NCI-H2029 (cell line): Measurements from ENCODE around the gene TRIML2.
"Not testable (repeated sequence)": the region's sequence is repeated elsewhere in the genome, so short reads cannot be mapped to it uniquely, and the experiment has no call there.

Experiments
- DNase-seq: peaks from one replicate; lab custom pipeline; 2025; lab: John Stamatoyannopoulos, UW

Gene TRIML2

DNA sequence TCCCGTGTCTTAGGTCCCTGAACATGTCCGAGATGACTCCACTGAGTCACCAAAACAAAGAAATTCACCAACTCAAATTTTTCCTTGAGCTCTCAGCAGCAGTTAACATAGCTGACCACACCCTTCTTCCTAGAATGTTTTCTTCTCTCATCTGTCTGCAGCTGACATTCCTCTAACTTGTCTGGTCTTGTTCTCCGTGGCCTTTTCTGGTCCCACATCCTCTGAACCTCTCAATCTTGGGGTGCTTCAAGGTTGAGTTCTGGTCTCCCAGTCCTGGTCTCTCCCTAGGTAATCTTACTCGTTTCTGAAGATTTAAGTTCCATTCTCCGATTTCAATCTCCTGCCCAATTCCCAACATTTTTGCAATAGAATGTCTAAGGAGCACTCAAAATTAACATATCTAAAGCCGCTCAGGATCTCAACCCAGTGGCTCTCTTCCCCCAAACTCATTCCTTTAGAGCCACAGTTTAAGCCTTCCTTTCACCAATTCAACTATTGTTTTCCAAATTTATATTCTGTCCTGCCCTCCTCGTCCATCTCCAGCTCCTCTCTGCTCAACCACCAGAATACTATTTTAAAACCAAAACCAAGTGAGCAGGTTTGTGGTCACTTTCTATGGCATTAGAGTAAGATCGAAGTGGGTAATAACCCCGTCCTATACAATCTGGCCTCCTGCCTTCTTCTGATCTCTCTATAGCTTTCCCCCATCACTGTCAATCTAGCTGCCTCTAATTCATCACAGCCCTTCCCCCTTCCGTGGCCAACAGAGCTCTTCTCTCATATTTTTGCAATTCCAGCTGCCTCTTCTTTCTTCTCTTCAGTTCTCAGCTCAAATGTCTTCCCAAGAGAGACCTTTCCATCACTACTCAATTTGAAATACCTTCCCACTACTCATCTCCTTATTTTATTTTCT, 1.2 kb downstream of the TRIML2 start:
- no peak for DNase-seq

DNA sequence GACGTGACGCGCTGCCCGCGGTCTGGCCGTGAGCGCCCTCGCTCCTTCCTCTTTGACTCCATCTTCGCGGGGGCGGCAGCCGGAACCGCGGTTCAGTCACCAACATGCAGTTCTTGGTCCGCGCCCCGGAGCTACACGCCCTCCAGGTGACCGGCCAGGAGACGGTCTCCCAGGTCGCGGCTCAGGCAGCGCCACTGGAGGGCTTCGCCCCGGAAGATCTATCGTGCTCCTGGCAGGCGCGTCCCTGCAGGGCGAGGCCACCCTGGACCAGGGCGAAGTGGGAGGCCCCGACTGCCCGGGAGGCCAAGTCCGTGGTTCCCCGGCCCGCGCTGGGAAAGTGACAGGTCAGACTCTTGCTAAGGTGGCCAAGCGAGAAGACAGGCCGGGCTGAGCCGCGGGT, 2.9 kb downstream of the TRIML2 start:
- DNase-seq: no peak

GRCh38 chr4:188092824-188093223, 16.6 kb downstream of the TRIML2 start:
- DNase-seq: no peak

GRCh38 chr4:188086858-188087257, 22.5 kb downstream of the TRIML2 start:
- no peak for DNase-seq

DNA sequence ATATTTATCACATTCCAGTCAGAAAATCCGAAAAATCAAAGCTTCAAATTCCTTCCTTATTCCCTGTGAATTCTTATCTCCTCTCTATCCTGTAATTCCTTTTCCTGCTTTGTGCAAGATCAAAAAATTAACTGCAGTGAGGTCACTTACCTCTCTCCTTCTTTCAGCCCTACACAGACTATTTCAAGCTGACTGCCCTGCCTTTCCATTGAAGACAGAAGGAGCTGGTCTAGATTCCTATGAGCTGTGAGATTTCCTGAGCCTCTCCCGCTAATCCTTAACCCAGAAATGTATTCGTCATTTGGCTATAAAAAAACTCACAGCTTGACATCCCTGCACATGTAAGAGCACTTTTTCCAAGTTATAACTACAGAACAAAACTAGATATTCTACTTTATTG, 26.6 kb downstream of the TRIML2 start:
- DNase-seq: no peak

GRCh38 chr4:188078116-188078515, 31.3 kb downstream of the TRIML2 start:
- no peak for DNase-seq

GRCh38 chr4:188076169-188076568, 33.2 kb downstream of the TRIML2 start:
- no peak for DNase-seq

DNA sequence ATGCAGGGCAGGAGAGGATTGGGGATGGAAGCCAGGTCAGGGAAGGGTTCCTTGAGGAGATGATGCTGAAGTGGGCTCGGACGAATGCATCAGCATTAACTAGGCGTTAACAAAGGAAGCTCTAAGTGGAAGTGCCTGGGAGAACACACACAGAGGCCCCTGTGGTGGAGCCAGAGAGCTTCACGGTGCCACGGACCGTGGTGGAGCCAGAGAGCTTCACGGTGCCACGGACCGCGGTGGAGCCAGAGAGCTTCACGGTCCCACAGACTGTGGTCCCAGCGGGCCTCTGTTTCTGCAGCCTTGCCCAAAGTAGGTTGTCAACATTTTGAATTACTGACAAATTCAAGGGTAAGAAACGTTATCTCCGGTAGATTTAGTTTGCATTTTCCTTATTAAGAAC, 48.3 kb downstream of the TRIML2 start:
- DNase-seq: no peak

DNA sequence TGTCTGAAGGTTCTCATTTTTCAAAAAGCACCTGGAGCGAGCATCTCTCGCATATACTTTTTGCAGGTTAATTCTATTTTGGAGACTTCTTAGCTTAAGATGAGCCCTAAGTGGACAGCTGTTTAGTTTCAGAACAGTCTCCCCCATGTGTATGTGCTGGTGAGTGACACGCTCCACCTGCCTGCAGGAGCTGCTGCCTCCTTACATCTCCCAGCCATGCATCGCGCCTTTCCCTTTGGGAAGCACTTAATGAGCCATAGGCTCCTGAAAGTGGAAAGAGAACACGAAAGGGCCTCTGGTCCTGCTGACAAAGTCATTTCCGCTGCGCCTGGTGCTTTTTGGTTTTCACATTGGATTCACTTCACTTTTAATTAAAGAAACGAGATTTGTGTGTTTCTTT, 56.1 kb downstream of the TRIML2 start:
- no peak for DNase-seq

DNA sequence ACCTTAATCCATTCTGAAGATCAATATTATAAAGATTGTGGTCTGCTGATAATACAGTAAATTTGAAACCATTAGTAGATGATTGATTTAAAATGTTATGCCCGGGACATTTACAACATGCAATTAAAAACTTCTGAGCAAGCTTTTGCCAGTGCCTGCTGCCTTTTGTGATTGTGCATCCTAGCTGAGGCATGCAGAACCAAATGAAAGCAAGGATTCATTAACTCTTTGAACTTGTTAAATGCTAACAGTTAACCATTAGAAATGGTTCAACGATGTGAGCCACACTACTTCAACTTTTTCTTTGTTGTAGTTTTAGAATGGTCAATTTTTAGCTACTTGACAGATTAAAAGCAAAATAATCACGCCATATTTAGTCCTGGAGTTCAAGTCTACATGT, 62.7 kb downstream of the TRIML2 start:
- DNase-seq: no peak

DNA sequence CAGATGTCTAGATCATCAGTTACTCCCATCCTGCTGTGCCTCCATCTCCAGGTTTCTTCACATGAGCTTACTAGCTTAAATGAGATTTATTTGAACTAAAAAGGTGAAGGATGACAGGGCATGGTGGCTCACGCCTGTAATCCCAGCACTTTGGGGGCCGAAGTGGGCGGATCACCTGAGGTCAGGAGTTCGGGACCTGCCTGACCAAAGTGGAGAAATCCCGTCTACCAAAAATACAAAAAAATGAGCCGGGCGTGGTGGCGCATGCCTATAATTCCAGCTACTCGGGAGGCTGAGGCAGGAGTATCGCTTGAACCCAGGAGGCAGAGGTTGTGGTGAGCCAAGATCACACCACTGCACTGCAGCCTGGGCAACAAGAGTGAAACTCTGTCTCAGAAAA, 63.9 kb downstream of the TRIML2 start:
- DNase-seq: not testable (repeated sequence)

GRCh38 chr4:188043154-188043553, 66.2 kb downstream of the TRIML2 start:
- no peak for DNase-seq

DNA sequence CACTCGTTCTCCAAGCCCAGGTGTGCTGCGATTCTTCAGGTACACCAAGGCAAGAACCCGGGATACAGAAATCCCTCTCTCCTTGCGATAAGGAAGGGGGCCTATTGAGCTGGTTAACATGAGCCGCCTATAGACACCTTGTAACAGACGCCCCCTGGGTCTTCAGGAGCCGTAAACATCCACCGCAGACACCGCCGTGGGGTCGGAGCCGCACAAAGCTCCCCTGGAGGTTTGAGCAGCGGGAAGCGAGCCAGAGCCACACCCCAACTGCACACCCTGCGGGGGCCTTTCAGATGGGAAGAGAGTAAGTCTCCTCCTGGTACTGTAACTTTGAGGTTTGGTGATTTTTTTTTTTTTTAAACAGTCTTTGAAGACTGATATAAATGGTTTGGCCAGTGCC, 67.2 kb downstream of the TRIML2 start:
- no peak for DNase-seq

- no peak for DNase-seq
These were observed 67.7 kb downstream of the TRIML2 start for GRCh38 chr4:188041721-188042120.
